PC-9 (cell line): ENCODE measurements around the gene TMUB1. TPM values are rescaled to one million over a fixed set of nuclear protein-coding genes. Genes with fewer than 3 reads are reported as not detected.
A peak's percentile ranks its signal among the peaks of the same experiment; 100 is the strongest.

Source experiments
- BruUV-seq: library from RNA; stranded (reverse); fragments of 400-500 nt; replicated peaks from 2 replicates; lab custom pipeline; 2021; lab: Mats Ljungman, UMichigan
- CTCF ChIA-PET: fragments of 300-600 bp; sonication (Branson Sonifier 250); formaldehyde crosslinking; loops from one replicate; lab custom pipeline; 2022; ENCODE audit warnings: antibody characterized with exemption; lab: Charles Lee
- POLR2A ChIA-PET: fragments of 300-600 bp; sonication (Branson Sonifier 250); formaldehyde crosslinking; loops from one replicate; lab custom pipeline; 2022; ENCODE audit warnings: antibody characterized with exemption; ENCODE audit not compliant: unreplicated experiment; lab: Charles Lee
- DNase-seq, 2 experiments: peaks; one replicate each; pipeline versions ENCODE4 v3.0.0 to v3.0.0-alpha.2; 2015 to 2022; ENCODE audit warnings: mixed read lengths in 1 of 2
- H2AFZ ChIP-seq: fragments of 200-600 bp; sonication (generic); 2 replicates; pipeline ENCODE4 v1.8.1; 2017; ENCODE audit warnings: antibody characterized with exemption
- H3F3A ChIP-seq: fragments of 200-600 bp; sonication (generic); 2 replicates; pipeline ENCODE4 v1.8.1; 2017; ENCODE audit warnings: antibody characterized with exemption, mild to moderate bottlenecking, low read depth; ENCODE audit not compliant: insufficient read depth
- H3K27ac ChIP-seq: fragments of 200-600 bp; sonication (generic); 2 replicates; pipeline ENCODE4 v1.6.1; 2016; ENCODE audit warnings: mixed run types
- H3K27me3 ChIP-seq: fragments of 200-600 bp; sonication (generic); 2 replicates; pipeline ENCODE4 v1.6.1; 2016; ENCODE audit warnings: low read depth, mixed run types; ENCODE audit not compliant: insufficient read depth
- H3K36me3 ChIP-seq: fragments of 200-600 bp; sonication (generic); 2 replicates; pipeline ENCODE4 v1.6.1; 2016; ENCODE audit warnings: low read depth, mixed run types
- H3K4me1 ChIP-seq: fragments of 200-600 bp; sonication (generic); replicated peaks from 2 replicates; pipeline ENCODE4 v1.6.1; 2016; ENCODE audit warnings: mixed run types; ENCODE audit not compliant: insufficient read depth
- H3K4me2 ChIP-seq: fragments of 200-600 bp; sonication (generic); 2 replicates; pipeline ENCODE4 v1.6.1; 2017; ENCODE audit warnings: mixed run types
- H3K4me3 ChIP-seq: fragments of 200-600 bp; sonication (generic); 2 replicates; pipeline ENCODE4 v1.6.1; 2016; ENCODE audit warnings: mixed run types
- H3K79me2 ChIP-seq: fragments of 200-600 bp; sonication (generic); 2 replicates; pipeline ENCODE4 v1.6.1; 2017; ENCODE audit warnings: low read depth, mixed run types
- H3K9me2 ChIP-seq: fragments of 200-600 bp; sonication (generic); 2 replicates; pipeline ENCODE4 v1.8.1; 2017; ENCODE audit warnings: mild to moderate bottlenecking; ENCODE audit not compliant: insufficient read depth
- H3K9me3 ChIP-seq: fragments of 200-600 bp; sonication (generic); 2 replicates; pipeline ENCODE4 v1.8.1; 2016; ENCODE audit warnings: low read depth; ENCODE audit not compliant: insufficient read depth
- H4K20me1 ChIP-seq: fragments of 200-600 bp; sonication (generic); 2 replicates; pipeline ENCODE4 v1.8.1; 2017; ENCODE audit not compliant: insufficient read depth
- CTCF ChIP-seq: fragments of 200-600 bp; sonication (generic); conservative IDR thresholded peaks from 2 replicates; pipeline ENCODE4 v1.6.1; 2017; ENCODE audit warnings: mixed run types, antibody characterized with exemption, mild to moderate bottlenecking, moderate library complexity
- EZH2 ChIP-seq: fragments of 200-600 bp; sonication (generic); IDR thresholded peaks from 2 replicates; pipeline ENCODE4 v1.8.0; 2017; ENCODE audit warnings: antibody characterized with exemption, low read depth
- intact Hi-C: fragments of 100-400 bp; cut with micrococcal nuclease; formaldehyde crosslinking; loops from one replicate; pipeline ENCODE4 v1.10.0; 2022; ENCODE audit not compliant: unreplicated experiment
- total RNA-seq: library from RNA; stranded (reverse); gene quantifications from 2 replicates; pipeline ENCODE4 v1.2.3, GENCODE V29; 2021

The TMUB1 gene
- total RNA-seq, 1 experiment from 2014 or later: 87.8 TPM

- H3K4me3 ChIP-seq: no peak overlapping the region
- H3K79me2 ChIP-seq: no peaks in the 10 kb centered on the region
- H3K4me2 ChIP-seq: no peak overlapping the region
- no peak for TF ChIP-seq EZH2
- TF ChIP-seq CTCF: peak; percentile 99
- H3K27ac ChIP-seq: no peak overlapping the region
- H3K4me1 ChIP-seq: no peaks in the 10 kb centered on the region
- CTCF ChIA-PET: interaction anchor here (0.5 to 1.0 kb wide), 3 partner anchors 33 to 180 kb away, joined by 3 to 4 read pairs (median 4); partner anchors contain the start of gene ABCF2
- no peaks in the 10 kb centered on the region for H3K27me3 ChIP-seq
- H3F3A ChIP-seq: no peaks in the 10 kb centered on the region; the same call in 1 of the 2 replicates
- BruUV-seq: no TSS peak
- no peak overlapping the region for H2AFZ ChIP-seq
- intact Hi-C loops: loop anchor here (1.0 kb wide), 2 partner anchors 48 to 179 kb away; no protein-coding TSS in a partner anchor
- H3K36me3 ChIP-seq: no peaks in the 10 kb centered on the region
- peaks cover 11% of the 10 kb centered on the region for H4K20me1 ChIP-seq
- H3K9me2 ChIP-seq: no peaks in the 10 kb centered on the region
- DNase-seq: peak; percentile 55 to 86
- no peaks in the 10 kb centered on the region for H3K9me3 ChIP-seq
- POLR2A ChIA-PET: interaction anchor here (0.5 kb wide), 1 partner anchor 833 kb away, joined by 3 read pairs; no protein-coding TSS in a partner anchor
Measured at GRCh38 chr7:151123822-151124464, 40.6 kb upstream of the TMUB1 start.

- Histone ChIP-seq H3K4me2 (no peak overlapping the region), H3F3A (no peaks in the 10 kb centered on the region; the same call in 1 of the 2 replicates), H3K4me1 (no peaks in the 10 kb centered on the region), H3K27ac (no peak overlapping the region), H3K9me3 (no peaks in the 10 kb centered on the region), H3K36me3 (no peaks in the 10 kb centered on the region), H3K27me3 (no peaks in the 10 kb centered on the region), H3K9me2 (no peaks in the 10 kb centered on the region), H2AFZ (no peak overlapping the region), H3K4me3 (no peak overlapping the region), H3K79me2 (no peaks in the 10 kb centered on the region), H4K20me1 (peaks cover 11% of the 10 kb centered on the region)
- TF ChIP-seq EZH2 (no peak), CTCF (no peak)
- no peak for DNase-seq
- ChIA-PET CTCF (interaction anchor here (0.5 to 1.0 kb wide), 3 partner anchors 34 to 181 kb away, joined by 3 to 4 read pairs (median 4); partner anchors contain the start of gene ABCF2), POLR2A (no interaction called here)
- intact Hi-C loops: no loop called here
- BruUV-seq: no TSS peak
Measured at GRCh38 chr7:151123158-151123821, 40.0 kb upstream of the TMUB1 start.

GRCh38 chr7:151122796-151123157 lies 39.5 kb upstream of the TMUB1 start:
- Histone ChIP-seq H3K4me2 (no peak overlapping the region), H3K27ac (no peak overlapping the region), H2AFZ (no peak overlapping the region), H3K36me3 (no peaks in the 10 kb centered on the region), H4K20me1 (peaks cover 11% of the 10 kb centered on the region), H3K4me1 (no peaks in the 10 kb centered on the region), H3K27me3 (no peaks in the 10 kb centered on the region), H3F3A (no peaks in the 10 kb centered on the region; the same call in 1 of the 2 replicates), H3K4me3 (no peak overlapping the region), H3K79me2 (no peaks in the 10 kb centered on the region), H3K9me3 (no peaks in the 10 kb centered on the region), H3K9me2 (no peaks in the 10 kb centered on the region)
- ChIA-PET POLR2A (no interaction called here), CTCF (no interaction called here)
- TF ChIP-seq CTCF (no peak), EZH2 (no peak)
- no peak for DNase-seq
- intact Hi-C loops: no loop called here
- no TSS peak for BruUV-seq
